ENCODE measurements around the gene GBGT1. TPM values are rescaled to one million over a fixed set of nuclear protein-coding genes. Genes with fewer than 3 reads are reported as not detected.
A peak's percentile ranks its signal among the peaks of the same experiment; 100 is the strongest.
"Not testable (repeated sequence)": the region's sequence is repeated elsewhere in the genome, so short reads cannot be mapped to it uniquely, and the experiment has no call there.

GBGT1 gene
- total RNA-seq = 5.6 TPM

- Histone ChIP-seq H3K9me3 (ENCODE audit: low read depth, low read length) (no peaks in the 10 kb centered on the region), H3K4me3 (ENCODE audit: low read length) (peak within 1 kb of the TSS; percentile 57), H3K4me1 (ENCODE audit: insufficient read depth, low read length) (peaks cover 28% of the 10 kb centered on the region), H3K27me3 (ENCODE audit: insufficient read depth, low read length) (no peaks in the 10 kb centered on the region)
Measured at GRCh38 chr9:133163504-133164172, at the start of gene GBGT1. GBGT1 (minus strand) TSS chr9:133163914; CDS start chr9:133162412, 1,502 bp downstream.

GRCh38 chr9:133210609-133211008 lies 46.9 kb upstream of the GBGT1 start:
- Histone ChIP-seq H3K4me1 (ENCODE audit: insufficient read depth, low read length) (no peaks in the 10 kb centered on the region), H3K4me3 (ENCODE audit: low read length) (no peak overlapping the region), H3K27me3 (ENCODE audit: insufficient read depth, low read length) (no peaks in the 10 kb centered on the region), H3K9me3 (ENCODE audit: low read depth, low read length) (no peaks in the 10 kb centered on the region)

GRCh38 chr9:133210202-133210532 lies 46.5 kb upstream of the GBGT1 start:
- no peaks in the 10 kb centered on the region for H3K27me3 ChIP-seq (ENCODE audit: insufficient read depth, low read length)
- H3K9me3 ChIP-seq (ENCODE audit: low read depth, low read length) = no peaks in the 10 kb centered on the region
- no peak overlapping the region for H3K4me3 ChIP-seq (ENCODE audit: low read length)
- H3K4me1 ChIP-seq (ENCODE audit: insufficient read depth, low read length) = no peaks in the 10 kb centered on the region

GRCh38 chr9:133209327-133210201 lies 45.9 kb upstream of the GBGT1 start:
- not testable (repeated sequence) for H3K27me3 ChIP-seq (ENCODE audit: insufficient read depth, low read length); H3K4me3 ChIP-seq (ENCODE audit: low read length); H3K9me3 ChIP-seq (ENCODE audit: low read depth, low read length); H3K4me1 ChIP-seq (ENCODE audit: insufficient read depth, low read length)

- H3K27me3 ChIP-seq (ENCODE audit: insufficient read depth, low read length); H3K9me3 ChIP-seq (ENCODE audit: low read depth, low read length); H3K4me3 ChIP-seq (ENCODE audit: low read length); H3K4me1 ChIP-seq (ENCODE audit: insufficient read depth, low read length): not testable (repeated sequence)
Measured at GRCh38 chr9:133208880-133209300, 45.2 kb upstream of the GBGT1 start, which contains the start of gene OBP2B. OBP2B (minus strand) TSS chr9:133209250; CDS start chr9:133209199, 51 bp downstream.

- not testable (repeated sequence) for H3K9me3 ChIP-seq (ENCODE audit: low read depth, low read length); H3K27me3 ChIP-seq (ENCODE audit: insufficient read depth, low read length); H3K4me1 ChIP-seq (ENCODE audit: insufficient read depth, low read length); H3K4me3 ChIP-seq (ENCODE audit: low read length)
Measured at GRCh38 chr9:133208171-133208879, 44.6 kb upstream of the GBGT1 start.

- no peak overlapping the region for H3K4me3 ChIP-seq (ENCODE audit: low read length)
- no peaks in the 10 kb centered on the region for H3K4me1 ChIP-seq (ENCODE audit: insufficient read depth, low read length)
- H3K27me3 ChIP-seq (ENCODE audit: insufficient read depth, low read length) = no peaks in the 10 kb centered on the region
- H3K9me3 ChIP-seq (ENCODE audit: low read depth, low read length) = no peaks in the 10 kb centered on the region
Measured at GRCh38 chr9:133207540-133208170, 43.9 kb upstream of the GBGT1 start.

GRCh38 chr9:133207021-133207531 lies 43.4 kb upstream of the GBGT1 start:
- Histone ChIP-seq H3K4me1 (ENCODE audit: insufficient read depth, low read length) (no peaks in the 10 kb centered on the region), H3K27me3 (ENCODE audit: insufficient read depth, low read length) (no peaks in the 10 kb centered on the region), H3K4me3 (ENCODE audit: low read length) (no peak overlapping the region), H3K9me3 (ENCODE audit: low read depth, low read length) (no peaks in the 10 kb centered on the region)

GRCh38 chr9:133205996-133206931 lies 42.5 kb upstream of the GBGT1 start:
- Histone ChIP-seq H3K4me1 (ENCODE audit: insufficient read depth, low read length) (no peaks in the 10 kb centered on the region), H3K4me3 (ENCODE audit: low read length) (no peak overlapping the region), H3K9me3 (ENCODE audit: low read depth, low read length) (no peaks in the 10 kb centered on the region), H3K27me3 (ENCODE audit: insufficient read depth, low read length) (no peaks in the 10 kb centered on the region)

GRCh38 chr9:133205481-133205887 lies 41.8 kb upstream of the GBGT1 start:
- not testable (repeated sequence) for H3K4me3 ChIP-seq (ENCODE audit: low read length); H3K9me3 ChIP-seq (ENCODE audit: low read depth, low read length); H3K27me3 ChIP-seq (ENCODE audit: insufficient read depth, low read length); H3K4me1 ChIP-seq (ENCODE audit: insufficient read depth, low read length)

GRCh38 chr9:133204993-133205336 lies 41.3 kb upstream of the GBGT1 start:
- no peaks in the 10 kb centered on the region for H3K9me3 ChIP-seq (ENCODE audit: low read depth, low read length)
- no peaks in the 10 kb centered on the region for H3K27me3 ChIP-seq (ENCODE audit: insufficient read depth, low read length)
- no peak overlapping the region for H3K4me3 ChIP-seq (ENCODE audit: low read length)
- no peaks in the 10 kb centered on the region for H3K4me1 ChIP-seq (ENCODE audit: insufficient read depth, low read length)

- H3K4me1 ChIP-seq (ENCODE audit: insufficient read depth, low read length) = no peaks in the 10 kb centered on the region
- no peaks in the 10 kb centered on the region for H3K27me3 ChIP-seq (ENCODE audit: insufficient read depth, low read length)
- H3K9me3 ChIP-seq (ENCODE audit: low read depth, low read length) = no peaks in the 10 kb centered on the region
- no peak overlapping the region for H3K4me3 ChIP-seq (ENCODE audit: low read length)
Measured at GRCh38 chr9:133204335-133204992, 40.8 kb upstream of the GBGT1 start.

GRCh38 chr9:133203506-133204075 lies 39.9 kb upstream of the GBGT1 start:
- no peaks in the 10 kb centered on the region for H3K27me3 ChIP-seq (ENCODE audit: insufficient read depth, low read length)
- no peak overlapping the region for H3K4me3 ChIP-seq (ENCODE audit: low read length)
- no peaks in the 10 kb centered on the region for H3K4me1 ChIP-seq (ENCODE audit: insufficient read depth, low read length)
- no peaks in the 10 kb centered on the region for H3K9me3 ChIP-seq (ENCODE audit: low read depth, low read length)

Data from mononuclear cell (primary cell).